Fibroblast of upper back skin (primary cell): ENCODE data around the gene GRK6.

Experiments
- DNase-seq: peaks from one replicate; pipeline ENCODE4 v3.0.0-alpha.2; 2013

The GRK6 gene

DNA sequence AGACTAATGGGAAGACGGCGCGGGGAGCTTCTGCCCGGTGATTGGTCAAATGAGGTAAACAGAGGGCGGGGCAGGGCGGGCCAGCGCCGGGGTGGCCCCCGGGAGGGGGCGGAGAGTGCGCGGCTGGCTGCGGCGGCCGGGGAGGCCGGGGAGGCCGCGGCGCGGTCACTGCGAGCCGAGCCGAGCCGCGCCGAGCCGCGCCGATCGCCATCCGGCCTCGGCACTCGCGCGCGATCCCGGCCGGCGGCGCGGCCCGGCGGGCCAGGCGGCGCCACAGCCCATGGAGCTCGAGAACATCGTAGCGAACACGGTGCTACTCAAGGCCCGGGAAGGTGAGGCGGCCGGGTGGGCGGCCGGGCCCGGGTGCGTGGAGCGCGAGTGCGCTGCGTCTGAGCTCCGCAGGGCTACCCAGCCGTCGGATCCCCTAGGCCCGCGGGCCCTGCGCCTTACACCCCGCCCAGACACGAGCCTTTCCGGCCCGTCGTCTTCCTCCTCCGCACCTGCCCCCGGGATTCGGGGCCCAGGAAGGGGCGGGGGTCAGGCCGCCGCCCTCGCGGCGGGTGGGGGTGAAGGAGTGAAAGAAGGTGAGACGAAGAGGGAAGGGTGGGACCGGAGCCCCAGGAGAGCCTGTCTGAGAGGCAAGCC, at the start of gene GRK6:
GRK6 (plus strand) TSS at position 111 of the 645 bp plus-strand sequence; CDS start at position 281, 170 bp downstream.
- DNase-seq: no peak

DNA sequence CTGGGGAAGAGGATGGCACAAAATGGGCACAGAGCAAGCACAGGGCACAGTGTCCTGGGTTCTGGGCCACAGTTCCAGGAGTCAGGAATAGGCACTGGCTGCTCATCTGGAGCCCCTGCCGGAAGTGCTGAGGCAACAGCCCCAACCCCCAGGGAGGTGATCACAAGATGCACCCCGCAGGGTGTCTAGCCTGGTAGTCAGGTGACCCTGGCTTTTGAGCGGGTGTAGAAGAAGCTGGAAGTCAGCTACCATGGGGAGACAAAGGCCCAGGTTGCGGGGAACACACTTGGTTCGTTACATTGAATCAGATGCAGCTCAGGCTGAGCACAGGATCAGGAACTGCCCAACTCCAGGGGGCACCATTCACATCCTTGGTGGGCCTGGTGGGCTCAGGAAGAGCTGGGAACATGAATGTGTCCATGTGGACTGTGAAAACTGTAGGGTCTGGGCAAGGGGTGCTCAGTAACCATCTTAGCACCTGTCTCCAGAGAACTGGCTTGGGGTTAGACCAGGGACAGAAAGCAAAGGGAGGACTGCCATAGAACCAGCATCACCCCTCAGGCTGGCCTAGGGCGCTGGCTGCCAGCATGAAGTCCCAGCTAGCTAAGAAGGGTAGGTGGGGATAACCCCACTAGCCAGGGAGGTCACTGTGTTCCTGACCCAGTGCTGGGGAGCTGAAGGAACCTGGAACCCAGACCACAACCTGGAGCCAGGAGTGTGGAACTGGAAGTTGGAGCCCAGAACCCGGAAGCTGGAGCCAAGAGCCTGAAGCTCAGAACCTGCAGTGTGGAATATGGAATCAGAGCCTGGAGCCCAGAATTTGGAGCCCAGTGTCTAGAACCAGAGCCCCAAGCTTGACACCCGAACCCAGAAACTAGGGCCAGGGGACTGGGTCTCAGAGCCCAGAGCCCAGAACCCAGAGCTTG, 48.4 kb upstream of the GRK6 start:
- no peak for DNase-seq

DNA sequence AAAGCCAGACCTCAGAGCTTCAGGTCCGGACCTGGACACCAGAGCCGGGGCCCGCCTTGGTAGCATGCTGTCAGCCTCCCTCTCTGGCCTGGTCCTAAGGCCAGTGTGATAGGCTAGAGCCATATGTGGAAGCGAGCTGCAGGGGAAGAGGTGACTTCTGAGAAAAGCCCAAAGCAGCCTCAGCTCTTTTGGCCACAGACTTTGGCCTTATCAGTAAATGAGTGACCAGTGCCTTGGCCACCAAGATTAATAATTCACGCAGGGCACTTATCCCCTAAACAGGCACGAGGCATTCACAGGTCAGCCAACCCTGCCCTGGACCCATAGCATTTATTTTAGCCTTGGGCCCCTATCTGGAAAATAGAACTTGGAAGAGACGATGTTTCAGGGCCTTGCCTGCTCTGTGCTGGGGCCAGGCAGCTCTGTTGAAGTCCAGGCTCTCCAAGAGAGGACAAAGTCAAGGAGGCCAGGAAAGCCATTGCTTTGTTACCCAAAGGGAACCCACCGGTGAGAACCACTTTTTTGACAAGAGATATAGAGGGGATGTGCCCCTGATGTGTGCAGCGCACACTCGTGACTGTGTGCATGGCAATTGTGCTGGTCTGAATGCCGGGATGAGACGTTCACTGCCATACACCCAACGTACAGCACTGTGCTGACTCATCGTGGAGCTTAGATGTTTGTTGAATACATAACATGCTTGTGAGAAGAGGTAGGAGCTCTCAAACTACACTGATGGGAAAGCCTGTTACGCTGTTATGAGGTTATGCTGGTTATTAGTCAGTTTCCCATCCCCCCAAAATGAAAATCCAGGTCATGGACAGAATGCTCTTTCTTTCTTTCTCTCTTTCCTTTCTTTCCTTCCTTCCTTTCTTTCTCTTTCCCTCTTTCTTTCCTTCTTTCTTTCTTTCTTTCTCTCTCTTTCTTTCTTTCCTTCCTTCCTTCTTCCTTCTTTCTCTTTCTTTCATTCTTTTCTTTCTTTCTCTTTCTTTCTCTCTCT, 47.3 kb upstream of the GRK6 start:
- DNase-seq: peak; percentile 82

DNA sequence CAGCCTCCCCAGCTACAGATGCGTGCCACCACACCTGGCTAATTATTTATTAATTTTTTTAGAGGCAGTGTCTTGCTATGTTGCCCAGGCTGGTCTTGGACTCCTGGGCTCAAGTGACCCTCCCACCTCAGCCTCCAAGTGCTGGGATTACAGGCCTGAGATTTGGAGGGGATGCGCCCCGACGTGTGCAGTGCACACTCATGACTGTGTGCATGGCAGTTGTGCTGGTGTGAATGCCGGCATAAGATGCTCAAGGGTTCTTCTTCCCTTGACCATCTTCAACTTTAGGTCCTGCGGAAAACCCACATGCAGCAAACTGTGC, 45.7 kb upstream of the GRK6 start:
- no peak for DNase-seq

DNA sequence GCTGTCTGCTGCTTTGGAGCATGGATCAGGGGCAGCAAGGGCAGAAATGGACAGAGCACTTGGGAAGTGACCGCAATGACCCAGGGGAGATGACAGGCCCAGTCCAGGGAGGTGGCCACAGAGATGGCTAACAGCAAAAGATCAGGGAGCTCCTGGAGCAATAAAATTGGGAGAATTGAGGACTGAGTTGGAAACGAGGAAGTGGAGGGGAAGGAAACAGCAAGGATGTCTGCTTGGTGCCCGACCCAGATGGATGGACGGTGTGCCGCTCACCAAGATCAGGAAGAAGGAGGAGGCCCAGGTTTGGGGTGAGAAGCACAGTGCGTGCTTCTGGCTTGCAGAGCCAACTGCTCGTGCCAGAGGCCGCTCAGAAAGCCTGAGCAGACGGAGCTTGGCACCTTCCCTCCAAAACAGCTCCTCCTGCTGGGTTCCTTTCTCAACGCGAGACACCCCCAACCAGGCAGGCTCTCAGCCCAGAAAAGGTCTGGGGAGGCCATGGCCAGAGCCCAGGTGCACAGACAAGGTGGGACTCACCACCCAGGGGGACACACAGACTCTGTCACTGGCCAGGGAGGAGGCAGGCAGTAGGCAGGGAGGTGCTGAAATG, 44.0 kb upstream of the GRK6 start:
- no peak for DNase-seq

DNA sequence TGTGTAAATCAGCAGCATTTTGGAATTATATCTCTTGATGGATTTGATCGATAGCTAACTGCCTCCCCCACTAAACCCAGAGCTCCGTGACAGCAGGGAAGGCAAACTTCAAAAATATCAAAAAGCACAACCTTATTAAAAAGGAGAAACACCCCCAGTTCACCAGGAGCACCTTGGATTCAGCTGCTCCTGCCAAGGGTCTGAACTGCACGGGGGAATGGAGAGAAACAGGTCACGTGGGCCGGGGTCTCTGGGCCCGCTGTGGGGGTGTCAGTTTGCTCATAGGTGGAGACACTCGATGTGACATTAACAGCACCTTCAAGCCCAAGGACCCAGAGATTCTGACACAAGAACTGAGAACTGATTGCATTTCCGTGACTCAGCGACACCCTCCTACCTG, 43.3 kb upstream of the GRK6 start:
- no peak for DNase-seq

DNA sequence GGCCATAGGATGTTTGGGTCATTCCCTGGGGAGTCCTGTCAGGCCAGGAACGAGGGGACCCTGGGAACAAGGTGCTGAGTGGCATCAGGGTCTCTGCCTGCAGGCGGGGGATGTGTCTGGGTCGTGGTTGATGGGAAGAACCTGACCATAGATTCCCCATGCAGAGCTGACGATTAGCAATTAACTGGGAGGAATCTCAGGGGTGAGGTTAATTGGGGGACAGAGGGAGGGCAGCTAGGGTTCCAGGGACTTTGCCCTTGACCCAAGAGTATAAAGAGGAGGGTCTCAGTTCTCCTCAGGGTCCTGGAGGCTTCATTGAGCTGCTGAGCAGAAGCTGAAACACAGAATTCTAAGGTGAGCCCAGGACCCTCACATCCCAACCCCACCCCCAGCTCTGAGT, 42.3 kb upstream of the GRK6 start, which contains the start of gene SLC34A1:
SLC34A1 (plus strand) TSS at position 301 of the 400 bp plus-strand sequence. CDS start 1,308 bp downstream, outside the sequence.
- DNase-seq: no peak

DNA sequence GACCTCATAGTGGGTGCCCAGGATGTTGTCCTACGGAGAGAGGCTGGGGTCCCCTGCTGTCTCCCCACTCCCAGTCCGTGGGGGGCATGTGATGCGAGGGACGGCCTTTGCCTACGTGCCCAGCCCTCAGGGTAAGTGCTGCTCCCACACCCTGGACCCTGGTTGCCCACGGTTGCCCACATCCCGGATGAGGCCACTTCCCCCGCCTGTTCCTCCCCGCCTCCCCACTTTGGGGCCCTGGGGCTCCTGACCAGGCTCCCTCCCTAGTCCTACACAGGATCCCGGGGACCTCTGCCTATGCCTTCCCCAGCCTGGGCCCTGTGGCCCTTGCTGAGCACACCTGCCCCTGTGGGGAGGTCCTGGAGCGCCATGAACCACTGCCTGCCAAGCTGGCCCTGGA, 40.8 kb upstream of the GRK6 start:
- no peak for DNase-seq

DNA sequence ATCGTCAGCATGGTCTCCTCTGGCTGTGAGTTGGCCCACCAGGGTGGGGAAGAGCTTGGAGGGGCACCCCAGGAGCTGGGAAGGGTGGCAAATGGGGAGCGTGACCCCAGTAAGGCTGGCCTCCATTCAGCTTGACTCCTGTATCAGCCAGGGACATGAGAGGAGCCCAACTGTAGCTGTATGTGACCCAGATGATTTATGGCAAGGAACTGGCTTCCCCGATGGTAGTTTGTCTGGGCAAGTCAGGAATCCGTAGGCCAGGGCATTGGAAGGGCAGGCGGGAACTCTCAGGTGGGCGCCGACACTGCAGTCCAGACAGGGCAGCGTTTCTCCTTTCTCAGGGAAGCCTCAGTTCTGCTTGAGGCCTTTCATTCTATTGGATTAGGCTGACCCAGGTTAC, 39.9 kb upstream of the GRK6 start:
- no peak for DNase-seq

DNA sequence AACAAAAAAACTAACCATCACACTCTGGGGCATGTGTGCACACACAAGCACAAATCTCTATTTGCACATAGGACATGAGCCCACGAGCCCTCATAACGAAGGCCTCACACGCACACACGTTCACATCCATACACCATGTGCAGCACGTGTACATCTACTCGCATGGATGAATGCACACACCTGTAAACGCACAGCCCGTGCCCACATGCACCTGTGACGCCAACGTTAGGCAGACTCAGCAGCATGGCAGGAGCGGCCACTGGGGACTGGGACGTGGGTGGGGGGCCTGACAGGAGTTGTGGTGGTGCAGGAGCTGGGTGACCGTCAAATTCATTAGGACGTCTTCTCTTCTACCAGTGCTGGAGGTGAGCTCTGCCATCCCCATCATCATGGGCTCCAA, 39.1 kb upstream of the GRK6 start:
- DNase-seq: no peak

DNA sequence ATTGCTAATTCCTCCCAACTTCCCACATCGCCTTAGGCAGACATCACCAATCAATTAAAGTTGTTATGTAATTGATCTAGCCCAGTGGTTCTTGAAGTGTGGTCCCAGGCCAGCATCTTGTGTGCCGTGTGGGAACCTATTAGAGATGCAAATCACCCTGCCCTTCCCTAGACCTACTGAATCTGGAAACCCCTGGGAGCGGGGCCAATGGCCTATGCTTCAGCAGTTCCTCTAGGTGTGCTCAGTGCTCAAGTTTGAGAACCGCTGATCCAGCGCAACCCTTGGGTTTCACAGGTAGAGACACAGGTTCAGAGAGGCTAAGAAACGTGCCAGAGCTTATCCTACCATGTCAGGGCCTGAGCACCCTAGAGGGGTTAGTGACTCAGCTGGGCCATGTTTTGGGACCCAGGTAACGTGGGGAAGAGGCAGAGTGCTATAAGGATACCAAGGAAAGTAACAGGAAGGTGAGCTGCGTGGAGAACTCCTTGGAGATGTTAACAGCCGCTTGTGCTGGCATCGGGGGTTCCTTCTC, 37.9 kb upstream of the GRK6 start:
- no peak for DNase-seq

DNA sequence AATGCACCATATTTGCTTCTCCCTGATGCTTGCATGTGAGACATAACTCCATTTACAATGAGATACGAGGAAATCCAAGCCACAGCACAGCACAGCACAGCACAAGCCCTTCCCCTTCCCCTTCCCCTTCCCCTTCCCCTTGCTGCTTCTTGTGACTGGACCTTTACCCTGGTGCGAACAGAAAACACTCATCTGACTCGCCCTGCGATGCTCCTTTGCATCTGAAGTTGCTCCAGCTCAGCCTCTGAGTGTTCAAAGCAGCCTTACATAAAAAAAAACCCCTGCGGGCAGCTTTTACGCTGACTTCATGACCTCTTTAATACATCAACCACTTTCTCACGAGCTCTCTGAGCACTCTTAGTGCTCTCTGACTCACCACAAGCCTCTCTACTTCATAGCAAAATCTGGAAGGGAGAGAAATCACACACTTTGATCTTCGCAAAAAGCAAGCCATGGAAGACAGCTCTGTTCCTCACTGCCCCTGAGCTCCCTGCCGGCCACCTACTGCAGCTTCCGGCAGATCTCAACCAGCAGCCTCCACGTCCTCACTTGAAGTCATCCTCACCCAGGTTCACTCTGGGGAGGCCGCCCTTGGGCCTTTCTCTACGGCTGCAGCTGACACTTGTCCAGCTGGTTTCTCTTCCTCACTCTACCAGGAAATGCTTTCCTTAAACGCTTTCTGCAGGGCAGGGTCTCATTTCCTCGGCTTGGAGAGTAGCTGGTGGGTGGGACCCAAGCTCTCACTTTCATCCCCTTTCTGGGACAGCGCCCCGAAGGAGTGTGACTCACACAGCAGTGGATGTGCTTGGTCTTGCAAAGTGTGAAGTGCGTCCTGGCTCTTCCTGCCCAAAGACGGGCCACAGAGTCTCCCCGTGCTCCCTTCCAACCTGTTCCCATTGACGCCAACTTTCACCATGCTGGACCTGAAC, 37.0 kb upstream of the GRK6 start:
- DNase-seq: peak; percentile 80

DNA sequence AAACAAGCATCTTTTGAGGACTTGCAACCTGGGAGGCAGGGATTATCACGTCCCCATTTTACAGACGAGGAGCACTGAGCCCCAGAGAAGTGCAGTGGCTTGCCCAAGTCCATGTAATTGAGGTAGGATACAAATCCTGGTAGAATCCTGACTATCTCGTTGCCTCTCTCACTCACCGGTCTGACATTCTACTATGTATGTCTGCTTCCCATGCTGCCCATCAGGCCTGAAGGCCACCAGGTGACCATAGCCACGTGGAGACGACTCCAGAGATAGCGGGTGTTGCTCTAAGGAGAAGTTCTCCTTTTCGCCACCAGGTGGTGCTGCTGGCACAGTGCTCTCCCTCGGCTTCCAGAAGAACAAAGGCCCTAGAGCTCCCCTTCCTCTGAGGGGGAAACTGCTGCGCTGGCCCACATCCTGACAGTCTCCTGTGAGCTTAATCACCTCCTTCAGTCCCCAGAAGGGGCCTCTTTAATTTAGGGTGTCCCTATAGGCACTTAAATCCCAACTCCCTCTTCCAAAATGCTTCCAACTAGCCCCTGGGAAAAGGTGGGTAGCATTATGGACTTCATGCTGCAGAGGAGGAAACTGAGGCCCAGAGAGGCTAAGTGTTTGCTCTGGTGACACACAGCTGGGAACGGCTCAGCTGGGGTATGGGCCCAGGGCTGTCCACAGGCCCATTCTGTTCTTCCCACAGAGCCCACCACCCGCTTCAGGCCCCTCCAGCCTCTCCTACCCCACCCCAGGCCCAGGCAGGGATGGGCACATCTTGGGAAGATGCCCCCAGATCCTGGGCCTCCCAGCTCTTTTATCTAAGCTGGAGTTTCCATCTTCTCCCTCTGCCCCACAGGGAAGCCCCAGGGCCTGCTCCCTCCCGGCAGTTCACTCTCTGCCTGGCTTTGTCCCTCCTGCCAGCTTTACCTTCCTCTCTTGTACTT, 35.8 kb upstream of the GRK6 start:
- DNase-seq: peak; percentile 84

DNA sequence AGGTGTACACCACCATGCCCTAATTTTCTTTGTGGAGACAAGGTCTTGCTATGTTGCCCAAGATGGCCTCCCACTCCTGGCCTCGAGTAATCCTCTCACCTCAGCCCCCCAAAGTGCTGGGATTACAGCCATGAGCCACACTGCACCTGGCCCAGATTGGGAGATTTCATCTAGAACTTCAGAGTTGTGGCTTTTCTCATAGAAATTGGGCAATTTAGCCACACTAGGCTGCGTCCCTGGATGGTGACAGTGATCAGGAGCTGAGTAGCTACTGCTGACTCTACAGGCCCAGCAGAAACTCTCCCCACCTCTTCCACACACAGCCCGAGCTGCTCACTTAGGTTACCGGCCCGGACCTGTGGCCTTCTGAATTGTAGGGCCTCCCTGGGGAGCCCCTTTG, 33.7 kb upstream of the GRK6 start:
- no peak for DNase-seq

DNA sequence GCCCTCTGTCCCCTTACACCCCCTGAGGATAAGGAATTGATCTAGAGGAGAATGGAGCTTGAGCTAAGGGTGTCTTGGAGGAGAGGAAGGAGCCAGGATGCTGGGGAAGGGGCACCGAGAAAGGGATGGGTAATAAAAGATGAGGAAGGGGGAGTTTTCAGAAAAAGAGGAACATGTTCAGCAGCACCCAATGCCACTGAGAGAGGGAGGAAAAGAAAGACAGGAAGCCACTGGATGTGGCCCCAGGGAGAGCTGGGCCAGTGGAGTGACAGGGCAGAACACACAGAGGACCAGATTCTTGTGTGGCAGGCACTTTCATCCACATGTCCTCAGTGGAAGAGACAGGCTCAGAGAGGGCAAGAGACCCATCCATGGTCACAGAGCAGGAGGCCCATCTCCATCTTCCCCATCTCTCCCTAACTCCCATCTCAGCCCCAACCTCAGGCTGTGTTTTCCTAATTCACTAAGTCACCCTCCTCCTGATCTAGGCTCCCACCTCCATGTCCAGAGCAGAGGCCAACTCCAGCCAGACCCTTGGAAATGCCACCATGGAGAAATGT, 33.2 kb upstream of the GRK6 start:
- DNase-seq: no peak

DNA sequence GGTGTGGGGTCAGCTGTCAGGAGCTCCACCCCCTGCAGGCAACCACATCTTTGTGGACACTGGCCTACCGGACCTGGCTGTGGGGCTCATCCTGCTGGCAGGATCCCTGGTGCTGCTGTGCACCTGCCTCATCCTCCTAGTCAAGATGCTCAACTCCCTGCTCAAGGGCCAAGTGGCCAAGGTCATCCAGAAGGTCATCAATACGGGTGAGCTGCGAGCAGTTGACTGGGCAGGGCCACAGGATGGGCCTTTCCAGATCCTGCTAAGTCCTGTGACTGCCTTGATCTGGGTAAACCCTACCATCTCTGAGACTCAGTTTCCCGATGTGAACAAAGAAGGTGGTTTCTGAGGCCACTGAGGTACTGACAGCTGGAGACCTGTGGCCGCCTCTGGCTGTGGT, 32.5 kb upstream of the GRK6 start:
- DNase-seq: no peak

DNA sequence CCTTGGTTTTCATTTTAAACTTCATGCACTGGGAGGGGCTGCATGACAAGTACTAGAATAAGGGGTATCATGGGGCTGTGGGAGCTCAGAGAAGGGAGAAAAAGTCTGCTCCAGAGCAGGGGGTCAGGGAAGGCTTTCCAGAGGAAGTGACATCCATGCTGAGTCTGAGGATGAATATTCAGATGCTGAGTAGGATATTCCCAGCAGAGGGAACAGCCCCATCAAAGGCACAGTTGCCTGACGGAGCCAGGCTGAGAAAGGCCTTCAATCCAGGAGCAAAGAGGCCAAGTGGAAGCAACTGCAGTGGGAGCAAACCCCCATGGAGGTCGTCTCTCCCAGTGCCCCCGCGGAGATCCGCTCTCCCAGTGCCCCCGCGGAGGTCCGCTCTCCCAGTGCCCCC, 30.4 kb upstream of the GRK6 start:
- DNase-seq: no peak

DNA sequence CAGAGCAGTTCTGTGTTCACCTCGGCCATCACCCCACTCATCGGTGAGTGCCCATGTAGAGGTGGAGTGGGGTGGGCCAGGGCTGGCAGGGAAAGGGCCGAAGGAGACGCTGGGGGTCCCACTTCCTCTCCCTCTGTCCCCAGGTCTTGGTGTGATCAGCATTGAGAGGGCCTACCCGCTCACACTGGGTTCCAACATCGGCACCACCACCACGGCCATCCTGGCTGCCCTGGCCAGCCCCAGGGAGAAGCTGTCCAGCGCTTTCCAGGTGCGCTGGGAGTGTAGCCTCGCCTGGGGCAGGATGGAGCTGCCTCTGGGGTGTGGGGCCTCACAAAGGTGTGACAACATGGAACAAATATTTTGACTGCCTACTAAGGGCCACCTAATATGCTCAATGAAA, 29.7 kb upstream of the GRK6 start:
- DNase-seq: no peak

DNA sequence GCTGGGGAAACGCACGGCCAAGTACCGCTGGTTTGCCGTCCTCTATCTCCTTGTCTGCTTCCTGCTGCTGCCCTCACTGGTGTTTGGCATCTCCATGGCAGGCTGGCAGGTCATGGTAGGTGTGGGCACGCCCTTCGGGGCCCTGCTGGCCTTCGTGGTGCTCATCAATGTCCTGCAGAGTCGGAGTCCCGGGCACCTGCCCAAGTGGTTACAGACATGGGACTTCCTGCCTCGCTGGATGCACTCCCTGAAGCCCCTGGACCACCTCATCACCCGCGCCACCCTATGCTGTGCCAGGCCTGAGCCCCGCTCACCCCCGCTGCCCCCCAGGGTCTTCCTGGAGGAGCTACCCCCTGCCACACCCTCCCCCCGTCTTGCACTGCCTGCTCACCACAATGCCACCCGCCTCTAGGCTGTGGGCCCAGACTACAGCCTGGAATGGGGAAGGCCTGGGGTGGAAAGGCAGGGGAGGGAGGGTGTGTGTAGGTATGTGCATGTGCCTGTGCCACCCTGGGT, 28.5 kb upstream of the GRK6 start:
- DNase-seq: no peak
